Measurements from ENCODE around the gene HAP1.

HAP1 gene

DNA sequence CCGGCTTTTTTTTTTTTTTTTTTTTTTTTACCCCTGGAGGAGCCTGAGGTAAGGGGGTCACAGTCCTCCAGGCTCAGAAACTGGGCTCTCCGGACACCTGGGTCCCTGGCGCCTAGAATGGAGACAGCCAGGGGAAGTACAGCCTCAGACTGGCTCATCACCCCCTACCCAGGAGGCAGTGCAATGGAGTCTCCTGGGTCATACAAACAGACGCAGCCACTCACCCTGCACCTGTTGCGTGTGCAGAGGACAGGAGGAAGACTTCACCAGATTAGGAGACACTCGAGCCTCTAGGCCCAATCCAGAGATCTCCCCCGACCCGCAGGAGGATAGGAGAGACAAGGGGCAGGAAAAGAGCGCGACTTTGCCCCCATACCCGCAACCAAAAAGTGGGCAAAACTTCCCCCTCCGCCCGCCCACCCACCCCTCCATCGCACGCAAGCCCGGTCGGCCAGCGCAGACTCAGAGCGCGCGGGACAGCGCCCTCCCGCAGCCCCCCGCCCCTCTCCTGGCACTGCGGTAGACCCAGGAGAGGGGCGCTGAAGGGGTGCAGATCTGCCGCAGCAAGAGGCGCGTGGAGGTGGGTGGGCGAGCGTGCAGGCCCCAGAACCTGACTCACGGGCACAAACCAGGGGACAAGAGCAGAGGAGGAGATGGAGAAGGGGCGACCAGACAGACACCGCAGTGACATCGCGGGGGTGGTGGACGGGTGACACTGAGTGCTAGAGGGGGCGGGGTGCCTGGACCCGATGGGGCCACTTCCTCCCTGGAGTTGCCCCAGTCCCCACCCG is 900 bp downstream of the HAP1 start:
- no peaks in the 10 kb centered on the region for H3K9me3 ChIP-seq
- peaks cover 4 to 65% of the 10 kb centered on the region in 2 donors for H3K27me3 ChIP-seq
- DNase-seq = no peak
- peaks cover 0 to 27% (median 13%) of the 10 kb centered on the region in 4 donors for H3K4me1 ChIP-seq
- no peaks in the 10 kb centered on the region for H3K36me3 ChIP-seq
- TF ChIP-seq, protein P1, sequence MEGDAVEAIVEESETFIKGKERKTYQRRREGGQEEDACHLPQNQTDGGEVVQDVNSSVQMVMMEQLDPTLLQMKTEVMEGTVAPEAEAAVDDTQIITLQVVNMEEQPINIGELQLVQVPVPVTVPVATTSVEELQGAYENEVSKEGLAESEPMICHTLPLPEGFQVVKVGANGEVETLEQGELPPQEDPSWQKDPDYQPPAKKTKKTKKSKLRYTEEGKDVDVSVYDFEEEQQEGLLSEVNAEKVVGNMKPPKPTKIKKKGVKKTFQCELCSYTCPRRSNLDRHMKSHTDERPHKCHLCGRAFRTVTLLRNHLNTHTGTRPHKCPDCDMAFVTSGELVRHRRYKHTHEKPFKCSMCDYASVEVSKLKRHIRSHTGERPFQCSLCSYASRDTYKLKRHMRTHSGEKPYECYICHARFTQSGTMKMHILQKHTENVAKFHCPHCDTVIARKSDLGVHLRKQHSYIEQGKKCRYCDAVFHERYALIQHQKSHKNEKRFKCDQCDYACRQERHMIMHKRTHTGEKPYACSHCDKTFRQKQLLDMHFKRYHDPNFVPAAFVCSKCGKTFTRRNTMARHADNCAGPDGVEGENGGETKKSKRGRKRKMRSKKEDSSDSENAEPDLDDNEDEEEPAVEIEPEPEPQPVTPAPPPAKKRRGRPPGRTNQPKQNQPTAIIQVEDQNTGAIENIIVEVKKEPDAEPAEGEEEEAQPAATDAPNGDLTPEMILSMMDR (IDR thresholded peaks at IDR 0.05) = no peak
- H3K27ac ChIP-seq = no peak overlapping the region
- intact Hi-C loops (cut with DNase I; ENCODE audit: low total_unique reads) = loop anchor here (10.0 kb wide), 1 partner anchor 151 kb away; no protein-coding TSS in a partner anchor
- H3K4me3 ChIP-seq = peak overlapping the region in 1 of 2 donors; percentile 45

DNA sequence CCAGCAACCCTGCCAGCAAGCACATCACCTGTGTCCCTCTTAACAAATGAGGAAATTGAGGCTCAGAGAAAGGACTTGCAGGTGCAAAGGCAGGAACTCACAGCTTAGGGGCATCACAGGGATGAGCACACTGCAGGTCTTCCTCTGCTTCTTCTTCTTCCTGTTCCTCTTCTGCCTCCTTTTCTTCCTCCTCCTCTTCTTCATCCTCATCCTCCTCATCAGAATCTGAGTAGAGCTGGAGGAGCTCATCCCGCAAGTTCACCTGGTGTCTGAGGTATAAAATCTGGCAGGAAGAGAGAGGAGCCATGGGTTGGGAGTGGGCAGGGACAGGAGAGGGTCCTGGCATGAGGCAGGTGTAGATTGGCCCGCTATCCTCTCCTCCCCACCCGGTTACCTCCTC is 2.6 kb downstream of the HAP1 start:
- TF ChIP-seq, protein P1 (IDR thresholded peaks at IDR 0.05) = no peak
- intact Hi-C loops (cut with DNase I; ENCODE audit: low total_unique reads) = loop anchor here (10.0 kb wide), 1 partner anchor 153 kb away; no protein-coding TSS in a partner anchor
- H3K4me3 ChIP-seq = no peak overlapping the region
- H3K27ac ChIP-seq = no peak overlapping the region
- H3K4me1 ChIP-seq = peaks cover 0 to 19% (median 13%) of the 10 kb centered on the region in 4 donors
- no peaks in the 10 kb centered on the region for H3K36me3 ChIP-seq
- no peak for DNase-seq
- no peaks in the 10 kb centered on the region for H3K9me3 ChIP-seq
- H3K27me3 ChIP-seq = peaks cover 4 to 59% of the 10 kb centered on the region in 2 donors

GRCh38 chr17:41730479-41730878 is 4.0 kb downstream of the HAP1 start:
- TF ChIP-seq, protein P1 (IDR thresholded peaks at IDR 0.05) = no peak

GRCh38 chr17:41728056-41728455 is 6.4 kb downstream of the HAP1 start:
- intact Hi-C loops (cut with DNase I; ENCODE audit: low total_unique reads) = no loop called here
- no peaks in the 10 kb centered on the region for H3K9me3 ChIP-seq

More at GRCh38 chr17:41730479-41730878, 4.0 kb downstream of the HAP1 start:
- no peaks in the 10 kb centered on the region for H3K9me3 ChIP-seq
- DNase-seq = no peak
- no peak overlapping the region for H3K4me3 ChIP-seq
- H3K36me3 ChIP-seq = no peaks in the 10 kb centered on the region
- no peak overlapping the region for H3K27ac ChIP-seq
- peaks cover 4 to 46% of the 10 kb centered on the region in 2 donors for H3K27me3 ChIP-seq
- H3K4me1 ChIP-seq = peaks cover 0 to 19% (median 13%) of the 10 kb centered on the region in 4 donors
- intact Hi-C loops (cut with DNase I; ENCODE audit: low total_unique reads) = loop anchor here (10.0 kb wide), 1 partner anchor 154 kb away; no protein-coding TSS in a partner anchor

DNA sequence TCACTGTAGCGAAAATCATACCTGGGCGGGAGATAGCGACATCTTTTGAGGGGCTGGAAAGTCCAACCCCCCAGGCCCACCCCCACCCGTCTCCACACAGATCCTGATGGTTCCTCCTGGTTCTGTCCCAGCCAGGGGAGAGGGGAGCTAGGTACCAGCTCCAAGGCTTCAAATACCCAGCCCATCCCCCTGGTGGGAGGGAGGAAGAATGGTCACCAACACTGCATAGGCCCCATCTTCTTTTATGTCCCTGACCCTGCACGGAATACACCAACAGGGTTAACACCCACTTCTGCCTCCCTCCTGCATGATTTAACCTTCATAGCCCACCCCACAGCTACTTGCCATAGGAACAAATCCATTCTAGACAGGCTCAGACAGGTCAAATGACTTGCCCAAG is 9.3 kb downstream of the HAP1 start:
- no peak for DNase-seq
- H3K27me3 ChIP-seq = peaks cover 0 to 41% of the 10 kb centered on the region in 2 donors
- no peaks in the 10 kb centered on the region for H3K4me1 ChIP-seq
- H3K4me3 ChIP-seq = no peak overlapping the region
- TF ChIP-seq, protein P1 (IDR thresholded peaks at IDR 0.05) = no peak
- intact Hi-C loops (cut with DNase I; ENCODE audit: low total_unique reads) = no loop called here
- H3K36me3 ChIP-seq = no peaks in the 10 kb centered on the region
- H3K27ac ChIP-seq = no peak overlapping the region
- H3K9me3 ChIP-seq = peaks cover 0 to 4% (median 0%) of the 10 kb centered on the region in 3 donors

More at GRCh38 chr17:41728056-41728455, 6.4 kb downstream of the HAP1 start:
- Histone ChIP-seq H3K36me3 (no peaks in the 10 kb centered on the region), H3K27ac (no peak overlapping the region), H3K27me3 (peaks cover 0 to 42% of the 10 kb centered on the region in 2 donors), H3K4me1 (no peaks in the 10 kb centered on the region), H3K4me3 (no peak overlapping the region)
- TF ChIP-seq, protein P1 (IDR thresholded peaks at IDR 0.05) = no peak
- DNase-seq = no peak
